GM19099 (cell line): ENCODE measurements around the gene ELMO1.

Source experiments
- POLR2A ChIP-seq: IDR thresholded peaks from 3 replicates; pipeline ENCODE4 v1.6.1; 2011; ENCODE audit warnings: low read depth; ENCODE audit not compliant: insufficient read length; ENCODE audit errors: extremely low read depth

The ELMO1 gene

GRCh38 chr7:37255327-37255944, 193.2 kb downstream of the ELMO1 start:
- TF ChIP-seq POLR2A: no peak

GRCh38 chr7:37251222-37251621, 197.4 kb downstream of the ELMO1 start:
- no peak for TF ChIP-seq POLR2A

- no peak for TF ChIP-seq POLR2A
Observed at GRCh38 chr7:37249240-37249639, 199.4 kb downstream of the ELMO1 start.

- no peak for TF ChIP-seq POLR2A
Observed at GRCh38 chr7:37248396-37248861, 200.2 kb downstream of the ELMO1 start.

- TF ChIP-seq POLR2A: no peak
Observed at GRCh38 chr7:37247861-37248260, 200.8 kb downstream of the ELMO1 start.

GRCh38 chr7:37245590-37245989, 203.1 kb downstream of the ELMO1 start:
- no peak for TF ChIP-seq POLR2A

- no peak for TF ChIP-seq POLR2A
Observed at GRCh38 chr7:37236906-37237305, 211.8 kb downstream of the ELMO1 start.

GRCh38 chr7:37235813-37236212, 212.9 kb downstream of the ELMO1 start:
- TF ChIP-seq POLR2A: no peak

- TF ChIP-seq POLR2A: no peak
Observed at GRCh38 chr7:37234928-37235327, 213.7 kb downstream of the ELMO1 start.

- no peak for TF ChIP-seq POLR2A
Observed at GRCh38 chr7:37234334-37234733, 214.3 kb downstream of the ELMO1 start.

- TF ChIP-seq POLR2A: no peak
Observed at GRCh38 chr7:37231613-37232012, 217.1 kb downstream of the ELMO1 start.

- TF ChIP-seq POLR2A: no peak
Observed at GRCh38 chr7:37230221-37230620, 218.4 kb downstream of the ELMO1 start.

GRCh38 chr7:37229381-37229780, 219.3 kb downstream of the ELMO1 start:
- TF ChIP-seq POLR2A: no peak

- no peak for TF ChIP-seq POLR2A
Observed at GRCh38 chr7:37225285-37225969, 223.2 kb downstream of the ELMO1 start.

- no peak for TF ChIP-seq POLR2A
Observed at GRCh38 chr7:37224746-37225145, 223.9 kb downstream of the ELMO1 start.

GRCh38 chr7:37220664-37221063, 228.0 kb downstream of the ELMO1 start:
- TF ChIP-seq POLR2A: no peak
